Glomerular visceral epithelial cell (primary cell): ENCODE results near the gene PPP1R12A.
A peak's percentile ranks its signal among the peaks of the same experiment; 100 is the strongest.
"Not testable (repeated sequence)": the region's sequence is repeated elsewhere in the genome, so short reads cannot be mapped to it uniquely, and the experiment has no call there.

Experiments
- DNase-seq: peaks from one replicate; pipeline ENCODE4 v3.0.0-alpha.2; 2016; ENCODE audit errors: extremely low spot score

The PPP1R12A gene

DNA sequence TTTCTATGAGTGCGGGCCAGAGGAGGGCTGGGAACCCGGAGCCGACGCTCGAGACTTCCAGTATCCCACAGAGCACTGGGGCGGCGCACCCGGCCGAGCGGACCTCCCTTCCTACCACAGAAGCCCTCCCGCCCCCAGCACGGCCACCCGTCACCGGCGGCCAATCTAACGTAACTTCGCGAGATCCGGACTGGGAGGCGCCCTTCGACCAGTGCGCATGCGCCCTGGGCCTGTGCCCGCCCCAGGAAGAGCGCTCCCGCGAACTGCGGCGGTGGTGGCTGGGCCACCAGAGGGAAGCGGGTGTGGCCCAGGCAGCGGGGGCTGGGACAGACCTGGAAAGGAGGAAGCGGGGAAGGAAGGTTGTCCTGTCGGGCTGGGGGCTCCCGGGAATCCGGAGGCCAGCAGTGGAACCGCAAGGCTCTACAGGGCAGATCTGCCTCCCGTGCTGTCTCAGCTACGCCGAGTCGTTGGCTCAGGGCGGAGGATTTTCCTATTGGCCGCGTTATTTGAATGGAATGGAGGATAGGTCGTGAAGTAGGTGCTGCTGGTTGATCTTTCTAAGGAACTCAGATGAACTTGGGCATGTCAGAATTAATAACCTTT is at the start of gene PPP1R12A:
TSS of gene PPP1R12A (minus strand) at position 77 of the 603 bp plus-strand sequence. CDS start 166 bp downstream, outside the sequence.
- DNase-seq = peak; percentile 98

DNA sequence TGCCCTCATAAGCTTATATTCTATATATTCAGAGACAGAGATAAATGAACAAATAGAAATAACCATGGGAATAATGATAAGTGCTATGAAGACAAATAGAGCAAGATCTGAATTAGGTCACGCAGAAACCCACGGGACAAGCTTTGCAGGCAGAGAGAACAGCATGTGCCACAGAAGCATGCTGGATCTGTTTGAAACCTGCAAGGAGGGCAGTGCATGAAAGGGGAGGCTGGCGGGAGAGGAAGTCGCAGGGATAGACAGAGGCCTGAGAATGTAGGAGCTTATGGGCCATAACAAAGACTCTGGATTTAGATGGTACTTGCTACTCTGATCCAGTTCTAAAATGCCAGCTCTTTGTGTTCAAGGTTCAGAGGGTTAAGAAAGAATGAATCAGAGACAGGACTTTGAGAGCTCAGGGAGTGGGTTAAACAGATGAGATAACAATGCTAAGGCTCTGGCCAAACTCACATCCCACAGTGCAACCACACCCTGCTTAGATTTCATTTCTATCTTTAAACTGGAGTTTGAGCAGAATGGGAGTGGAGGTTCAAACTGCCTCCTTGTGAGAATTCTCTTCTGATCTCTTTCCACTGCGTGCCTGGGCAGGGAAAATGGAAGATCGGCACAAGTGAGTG is 49.2 kb upstream of the PPP1R12A start:
- DNase-seq = peak; percentile 15

GRCh38 chr12:79983492-79983891 is 48.6 kb upstream of the PPP1R12A start:
- peak; percentile 82 for DNase-seq

DNA sequence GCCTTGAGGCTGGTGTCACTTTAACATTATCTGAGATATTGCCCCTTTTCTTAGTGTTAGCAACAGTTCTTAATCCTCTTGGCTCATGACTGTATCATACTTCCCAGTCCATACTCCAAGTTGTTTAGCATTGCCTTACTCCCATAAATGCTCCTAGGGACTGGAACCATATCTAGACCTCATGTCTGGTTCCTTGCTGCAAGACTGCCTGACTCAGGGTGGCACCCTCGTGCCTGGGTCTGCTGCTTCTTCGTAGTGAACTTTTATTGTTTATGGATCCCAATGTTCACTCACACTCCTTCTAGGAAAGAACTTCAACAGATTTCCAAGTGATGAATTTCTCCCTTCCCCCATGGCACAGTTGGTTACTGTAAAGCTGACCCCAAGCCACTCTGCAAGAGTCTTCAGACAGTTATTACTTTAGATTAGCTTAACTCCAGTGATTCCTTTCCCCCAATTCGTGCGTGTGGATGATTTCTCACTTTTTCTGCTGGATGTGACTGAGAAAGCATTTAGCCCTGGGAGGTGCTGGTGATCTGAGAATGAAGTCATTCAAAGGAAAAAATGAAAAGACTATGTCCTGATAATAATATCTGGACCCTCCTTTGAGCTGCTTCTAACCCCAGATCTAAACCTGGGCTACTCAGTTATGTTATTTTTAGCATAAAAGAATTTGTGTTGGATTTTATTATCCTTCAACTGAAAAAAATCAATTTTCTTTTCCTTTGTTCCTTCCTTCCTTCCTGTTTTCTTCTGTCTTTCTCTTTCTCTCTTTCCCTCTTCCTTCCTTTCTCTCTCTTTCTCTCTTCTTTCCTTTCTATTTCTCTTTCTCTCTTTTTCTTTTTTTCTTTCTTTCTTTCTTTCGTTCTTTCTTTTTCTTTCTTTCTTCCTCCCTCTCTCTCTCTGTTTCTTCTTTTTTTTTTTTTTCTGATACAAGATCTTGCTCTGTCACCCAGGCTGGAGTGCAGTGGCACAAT is 47.5 kb upstream of the PPP1R12A start:
- DNase-seq = peak; percentile 1

- no peak for DNase-seq
These were observed 43.8 kb upstream of the PPP1R12A start for GRCh38 chr12:79978692-79979091.

DNA sequence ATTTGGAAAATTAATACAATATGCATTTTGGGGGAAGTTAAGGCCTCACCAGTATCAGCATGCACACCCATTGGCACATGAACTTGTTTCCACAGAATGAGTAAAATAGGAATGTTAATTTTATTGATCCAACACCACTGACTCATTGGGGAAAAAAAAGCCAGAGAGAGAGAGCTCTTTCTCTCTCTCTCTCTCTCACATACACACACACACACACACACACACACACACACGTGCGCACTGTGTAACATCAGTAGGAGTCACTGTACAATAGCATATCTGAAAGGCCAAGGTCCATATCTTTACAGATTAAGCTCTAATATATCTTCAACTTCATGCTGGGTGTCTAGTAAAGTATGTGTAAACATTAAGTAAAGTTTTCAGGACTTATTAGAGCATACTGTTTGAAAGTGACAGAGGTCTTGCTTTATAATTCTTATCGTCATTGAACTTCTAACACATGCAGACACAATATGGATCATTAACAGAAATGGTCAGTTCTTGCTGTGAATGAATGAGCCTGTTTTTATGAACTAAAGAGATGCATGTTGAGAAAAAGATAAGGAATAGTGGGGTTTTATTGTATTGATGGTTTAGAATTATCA is 43.1 kb upstream of the PPP1R12A start:
- DNase-seq = not testable (repeated sequence)

DNA sequence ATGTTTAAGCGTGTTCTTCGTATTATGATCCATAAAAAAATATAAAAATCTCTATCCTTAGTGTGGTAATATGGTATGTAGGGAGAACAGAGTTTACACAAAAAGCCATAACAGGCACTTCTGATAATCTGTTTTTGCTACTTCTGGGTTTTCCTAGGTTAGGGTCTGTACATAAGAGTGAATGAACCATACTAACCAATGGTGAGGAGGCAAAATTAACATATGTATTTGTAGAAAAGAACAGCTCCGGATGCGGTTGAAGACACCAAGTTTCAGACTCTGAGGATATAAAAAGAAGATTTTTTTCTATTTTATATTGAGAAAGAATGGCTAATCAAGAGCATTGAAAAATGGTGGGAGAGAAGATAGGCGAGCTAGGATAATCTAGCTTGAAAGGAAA is 40.2 kb upstream of the PPP1R12A start:
- DNase-seq = no peak

DNA sequence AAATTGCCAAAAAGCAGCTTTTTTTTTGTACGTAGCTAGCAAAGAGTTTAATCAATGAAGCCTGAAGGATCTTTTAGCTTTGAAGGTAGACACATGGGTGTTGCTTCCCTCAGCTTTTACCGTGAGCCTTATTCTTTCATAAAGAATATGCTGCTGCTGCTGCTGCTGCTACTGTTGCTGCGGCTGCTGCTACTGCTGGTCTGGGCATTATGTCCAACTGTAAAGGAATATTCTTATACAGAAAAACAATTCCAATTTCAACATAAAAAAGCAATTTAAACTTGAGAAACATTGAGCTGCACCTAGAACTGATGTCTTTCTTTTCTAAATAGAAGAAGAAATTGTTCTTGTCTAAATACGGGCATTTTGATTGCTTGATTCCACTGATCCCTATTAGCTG is 38.9 kb upstream of the PPP1R12A start:
- DNase-seq = no peak

- no peak for DNase-seq
These were observed 29.3 kb upstream of the PPP1R12A start for GRCh38 chr12:79964100-79964627.

DNA sequence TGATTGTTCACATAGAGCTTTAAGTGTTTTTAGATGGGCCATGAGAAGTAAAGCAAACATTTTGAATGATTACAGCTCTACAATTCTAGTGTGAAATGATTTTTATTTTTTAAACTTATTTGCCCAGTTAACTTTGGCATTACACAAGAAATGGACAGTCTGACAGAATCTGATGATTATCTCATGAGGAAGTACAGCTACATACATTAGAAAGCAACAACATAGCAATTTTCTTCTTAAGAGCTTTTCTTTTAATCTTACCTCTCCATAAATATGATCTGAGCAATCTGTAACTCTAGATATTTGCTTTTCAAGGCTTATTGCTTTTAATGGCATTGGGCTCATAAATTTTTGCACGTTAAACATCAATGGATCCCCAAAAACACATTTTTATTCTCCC is 26.5 kb upstream of the PPP1R12A start:
- no peak for DNase-seq

DNA sequence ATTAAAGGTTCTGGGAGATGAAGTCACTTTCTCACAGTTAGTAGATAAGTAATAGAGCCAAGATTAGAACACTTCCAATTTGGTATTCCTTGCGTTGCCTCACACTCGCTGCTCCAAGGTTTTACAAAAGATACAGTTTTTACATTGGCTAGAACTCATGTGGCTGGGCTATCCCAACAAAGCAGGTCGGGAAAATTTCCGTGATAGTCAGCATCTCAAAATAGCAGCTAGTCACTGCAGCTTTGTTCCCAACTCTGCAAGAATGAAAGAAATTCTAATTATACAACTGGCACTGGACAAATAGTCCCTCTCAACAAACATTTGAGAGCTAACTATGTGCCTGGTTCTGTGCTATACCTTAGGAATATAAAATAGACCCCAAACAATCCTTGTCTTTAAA is 24.6 kb upstream of the PPP1R12A start:
- no peak for DNase-seq

DNA sequence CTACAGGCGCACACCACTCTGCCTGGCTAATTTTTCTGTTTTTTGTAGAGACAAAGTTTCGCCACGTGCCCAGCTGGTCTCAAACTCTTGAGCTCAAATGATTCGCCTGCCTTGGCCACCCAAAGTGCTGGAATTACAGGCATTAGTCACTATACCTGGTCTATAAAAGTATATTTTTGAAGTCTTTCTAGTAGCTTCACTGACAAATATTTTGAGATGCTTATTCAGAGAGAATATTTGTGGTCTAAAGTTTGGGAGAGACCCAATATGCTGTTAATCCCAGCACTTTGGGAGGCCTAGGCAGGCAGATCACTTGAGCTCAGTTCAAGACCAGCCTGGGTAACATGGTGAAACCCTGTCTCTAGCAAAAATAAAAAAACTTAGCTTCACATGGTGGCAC is 22.0 kb upstream of the PPP1R12A start:
- DNase-seq = no peak

DNA sequence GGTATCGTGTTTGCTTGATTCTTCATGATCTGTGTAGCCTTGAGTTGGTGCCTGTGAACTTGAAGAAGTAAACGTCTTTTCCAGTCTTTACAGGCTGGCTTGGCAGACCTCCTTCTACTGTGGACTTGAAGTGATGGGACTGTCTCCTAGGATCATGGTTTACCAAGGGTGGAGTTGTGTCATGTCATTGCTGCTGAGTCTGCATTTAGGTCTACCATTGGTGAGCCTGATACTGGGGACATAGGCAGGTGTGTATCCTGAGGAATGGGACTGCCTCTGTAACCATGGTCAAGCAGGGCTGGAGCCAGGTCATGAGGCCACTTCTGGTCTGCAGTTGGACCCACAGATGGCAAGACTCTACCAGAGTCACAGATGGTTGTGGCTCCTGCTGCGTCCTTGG is 20.7 kb upstream of the PPP1R12A start:
- no peak for DNase-seq

GRCh38 chr12:79954037-79954610 is 19.2 kb upstream of the PPP1R12A start:
- DNase-seq = no peak

DNA sequence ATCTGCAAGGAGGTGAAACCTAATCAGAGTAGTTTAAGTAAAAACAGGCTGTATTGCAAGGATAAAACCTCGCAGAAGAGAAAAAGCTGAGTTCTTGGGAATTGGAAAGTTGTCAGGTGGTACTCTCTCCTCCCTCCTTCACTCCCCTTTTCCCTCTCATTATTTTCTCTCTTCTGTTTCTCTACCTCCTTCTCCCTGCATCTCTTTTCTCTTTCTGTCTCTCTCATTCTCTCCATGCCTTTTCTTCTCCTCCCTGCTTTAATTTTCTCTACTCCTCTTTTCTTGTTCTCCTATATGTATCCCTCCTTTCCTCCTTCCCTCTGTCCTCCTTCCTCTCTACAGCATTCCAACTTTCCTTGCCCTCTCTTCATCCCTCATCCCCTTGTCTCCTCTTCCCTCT is 14.2 kb upstream of the PPP1R12A start:
- no peak for DNase-seq

DNA sequence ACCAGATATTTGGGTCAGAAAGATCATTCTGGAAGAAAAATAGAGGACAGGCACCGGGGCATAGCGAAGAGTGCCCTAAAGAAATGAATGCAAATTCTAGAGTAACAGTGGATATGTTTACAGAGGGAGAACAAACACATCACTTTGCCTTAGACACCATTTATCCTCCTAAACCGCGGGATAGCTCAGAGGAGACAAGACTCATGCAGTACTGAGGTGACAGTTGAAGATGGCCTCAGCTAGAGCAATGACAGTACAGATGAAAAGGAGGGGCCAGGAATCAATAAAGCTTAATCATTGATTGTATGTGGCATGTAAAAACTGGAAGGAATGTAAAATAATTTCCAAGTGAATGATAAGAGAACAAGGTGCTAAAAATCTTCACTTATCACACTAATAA is 10.5 kb upstream of the PPP1R12A start:
- no peak for DNase-seq

GRCh38 chr12:79944565-79944964 is 9.7 kb upstream of the PPP1R12A start:
- DNase-seq = no peak

DNA sequence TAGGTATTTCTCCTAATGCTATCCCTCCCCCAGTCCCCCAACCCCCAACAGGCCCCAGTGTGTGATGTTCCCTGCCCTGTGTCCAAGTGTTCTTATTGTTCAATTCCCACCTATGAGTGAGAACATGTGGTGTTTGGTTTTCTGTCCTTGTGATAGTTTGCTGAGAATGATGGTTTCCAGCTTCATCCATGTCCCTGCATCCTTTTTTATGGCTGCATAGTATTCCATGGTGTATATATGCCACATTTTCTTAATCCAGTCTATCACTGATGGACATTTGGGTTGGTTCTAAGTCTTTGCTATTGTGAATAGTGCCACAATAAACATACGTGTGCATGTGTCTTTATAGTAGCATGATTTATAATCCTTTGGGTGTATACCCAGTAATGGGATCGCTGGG is 7.9 kb upstream of the PPP1R12A start:
- DNase-seq = not testable (repeated sequence)

DNA sequence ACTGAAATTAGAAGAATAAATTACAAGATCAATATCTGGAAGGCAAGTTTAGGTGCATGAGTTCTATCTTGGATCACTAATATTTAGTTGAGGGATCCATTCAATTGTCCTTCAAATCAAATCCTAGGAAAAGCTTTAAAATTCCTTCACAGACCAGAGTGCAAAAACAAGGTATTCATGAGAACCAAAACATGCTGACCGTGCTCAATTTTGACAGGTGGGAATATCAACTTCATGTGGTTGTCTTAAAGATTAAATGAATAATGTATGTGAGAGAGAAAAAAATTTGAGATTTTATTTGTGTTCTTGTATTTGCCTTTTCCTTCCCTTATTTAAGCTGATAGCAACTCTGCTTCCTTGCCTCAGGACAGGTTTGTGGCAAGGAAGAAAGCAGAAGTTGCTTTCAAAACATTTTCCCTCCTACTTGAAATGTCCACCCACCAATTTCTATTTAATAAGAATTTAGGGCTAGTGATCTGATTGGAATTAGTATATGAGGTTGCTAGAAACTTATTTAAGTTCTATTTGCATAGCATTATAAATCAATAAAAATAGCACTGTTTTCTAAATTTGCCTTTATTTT is 4.9 kb upstream of the PPP1R12A start:
- no peak for DNase-seq

GRCh38 chr12:79938843-79939242 is 3.9 kb upstream of the PPP1R12A start:
- DNase-seq = no peak

DNA sequence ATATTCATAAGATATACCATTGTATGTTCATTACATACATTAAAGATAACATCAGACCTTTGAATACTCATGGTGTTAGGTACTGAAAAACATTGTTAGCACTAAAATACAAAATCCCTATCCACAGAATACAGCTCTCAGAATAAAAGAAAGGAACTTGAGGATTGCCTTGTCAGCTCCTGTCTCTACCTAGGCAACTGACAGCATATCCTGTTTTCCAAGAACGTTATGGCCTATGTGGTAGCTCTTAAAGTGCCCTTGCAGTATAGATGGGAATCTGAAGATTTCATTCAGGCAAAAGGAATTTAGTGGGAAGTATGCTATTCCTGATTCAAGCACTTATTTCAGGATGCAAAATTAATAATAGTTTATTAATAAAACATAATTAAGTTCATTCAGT is 1.8 kb upstream of the PPP1R12A start:
- peak; percentile 4 for DNase-seq
